ENCODE data around the gene TAF4B. TPM values are rescaled to one million over a fixed set of nuclear protein-coding genes. Genes with fewer than 3 reads are reported as not detected.

The TAF4B gene
- total and polyA plus RNA-seq, 2 of the 8 experiments (the other 6 are each of a cell fraction or from before 2014, with no cell fraction given): 9.3 to 19.8 TPM

GRCh38 chr18:26356045-26356785, 130.0 kb downstream of the TAF4B start:
- FAIRE-seq (no peak), DNase-seq (ENCODE audit: low read depth in 1 of 2, low spot score in 2 of 2) (no peak)
- Histone ChIP-seq H3K4me1 (replicated peaks in 1 of 4; ENCODE audit: control insufficient read depth in 3 of 4, insufficient read depth in 4 of 4, low read length in 3 of 4) (no peaks in the 10 kb centered on the region), H3K27ac (ENCODE audit: low read depth, low read length) (no peak overlapping the region), H3K14ac (ENCODE audit: insufficient read length) (no peak overlapping the region), H2BK20ac (ENCODE audit: low read length) (no peak overlapping the region), H4K8ac (ENCODE audit: extremely low read depth, insufficient read depth, low read length) (no peak overlapping the region), H4K91ac (replicated peaks; ENCODE audit: insufficient read length, low read length) (no peak overlapping the region), H3K23me2 (ENCODE audit: low read depth, low read length) (no peaks in the 10 kb centered on the region), H3K23ac (ENCODE audit: insufficient read length) (no peak overlapping the region), H3K4me2 (ENCODE audit: insufficient read depth in 1 of 2, low read depth in 2 of 2, low read length in 2 of 2) (no peak overlapping the region), H3K27me3 (replicated peaks in 1 of 4; ENCODE audit: control insufficient read depth in 3 of 4, extremely low read depth in 1 of 4, insufficient read depth in 3 of 4, low read length in 3 of 4) (no peaks in the 10 kb centered on the region), H4K5ac (ENCODE audit: insufficient read length, low read depth, low read length) (no peak overlapping the region), H3K79me1 (ENCODE audit: low read depth, low read length) (no peaks in the 10 kb centered on the region), H3K9me3 (ENCODE audit: insufficient read depth in 2 of 2, low read depth in 1 of 2, low read length in 1 of 2) (no peaks in the 10 kb centered on the region), H2BK5ac (ENCODE audit: low read depth, low read length) (no peak overlapping the region), H4K20me1 (replicated peaks in 1 of 2; ENCODE audit: control insufficient read depth in 1 of 2, insufficient read depth in 2 of 2, low read length in 2 of 2) (no peaks in the 10 kb centered on the region), H2BK12ac (ENCODE audit: low read depth, low read length) (no peak overlapping the region), H3K4me3 (ENCODE audit: extremely low read depth in 1 of 4, insufficient read depth in 2 of 4, low read depth in 3 of 4, low read length in 4 of 4) (no peak overlapping the region), H2BK120ac (replicated peaks; ENCODE audit: low read depth, low read length) (no peak overlapping the region), H3K79me2 (ENCODE audit: control insufficient read depth in 1 of 2, insufficient read depth in 2 of 2, low read length in 2 of 2) (no peaks in the 10 kb centered on the region), H2AFZ (ENCODE audit: low read length) (no peak overlapping the region), H2AK5ac (ENCODE audit: low read depth, low read length) (no peak overlapping the region), H3K56ac (replicated peaks; ENCODE audit: insufficient read length, low read depth, low read length) (no peak overlapping the region), H3K18ac (ENCODE audit: extremely low read depth, low read length) (no peak overlapping the region), H3K9ac (replicated peaks in 1 of 4; ENCODE audit: extremely low read depth in 1 of 4, low read depth in 3 of 4, low read length in 3 of 4) (no peak overlapping the region), H2BK15ac (ENCODE audit: low read length) (no peak overlapping the region), H3K4ac (replicated peaks; ENCODE audit: insufficient read length, low read depth, low read length) (no peak overlapping the region), H3K36me3 (ENCODE audit: control insufficient read depth in 2 of 4, insufficient read depth in 4 of 4, low read length in 3 of 4) (peaks cover 0 to 4% (median 0%) of the 10 kb centered on the region in 4 experiments; a peak in 2 of 8 replicates)
- POLR2A ChIA-PET (ENCODE audit: partially characterized antibody): no interaction called here
- TF ChIP-seq ATF2 (IDR thresholded peaks at IDR 0.05; ENCODE audit: low read length) (no peak), SIX5 (IDR thresholded peaks at IDR 0.05; ENCODE audit: low read depth, low read length) (no peak), BRCA1 (IDR thresholded peaks at IDR 0.05; ENCODE audit: low read depth, low read length) (no peak)
- WGBS, 2 experiments (ENCODE audit: extremely low coverage in 1 of 2, insufficient coverage in 1 of 2, insufficient read length in 1 of 2, insufficient replicate concordance in 2 of 2, low coverage in 1 of 2, low lambda C conversion rate in 2 of 2, missing lambda C conversion rate in 1 of 2): 85% methylated on average over 4 of the region's 4 CpGs; no CpG with 5 or more reads in 1 of the 2 experiments
- CTCF ChIA-PET (ENCODE audit: partially characterized antibody): interaction anchor here (1.3 kb wide), 1 partner anchor 28 kb away, joined by 3 read pairs; no protein-coding TSS in a partner anchor
